ENCODE measurements around the gene STARD7.

- no peak for TF ChIP-seq CTCF (IDR thresholded peaks at IDR 0.05)
- TF ChIP-seq POLR2A (IDR thresholded peaks at IDR 0.05) = no peak
Measured at GRCh38 chr2:96245609-96246390, 37.2 kb upstream of the STARD7 start.
